Stimulated activated CD4-positive, alpha-beta T cell treated with anti-CD3 and anti-CD28 coated beads, Interleukin-15, amount 100 ng/mL, for 24 hours (primary cell): ENCODE data around the gene KBTBD2.
A peak's percentile ranks its signal among the peaks of the same experiment; 100 is the strongest.
"Not testable (repeated sequence)": the region's sequence is repeated elsewhere in the genome, so short reads cannot be mapped to it uniquely, and the experiment has no call there.

Experiments used
- DNase-seq: peaks from one replicate; pipeline ENCODE4 v3.0.0-alpha.2; 2020

Gene KBTBD2

DNA sequence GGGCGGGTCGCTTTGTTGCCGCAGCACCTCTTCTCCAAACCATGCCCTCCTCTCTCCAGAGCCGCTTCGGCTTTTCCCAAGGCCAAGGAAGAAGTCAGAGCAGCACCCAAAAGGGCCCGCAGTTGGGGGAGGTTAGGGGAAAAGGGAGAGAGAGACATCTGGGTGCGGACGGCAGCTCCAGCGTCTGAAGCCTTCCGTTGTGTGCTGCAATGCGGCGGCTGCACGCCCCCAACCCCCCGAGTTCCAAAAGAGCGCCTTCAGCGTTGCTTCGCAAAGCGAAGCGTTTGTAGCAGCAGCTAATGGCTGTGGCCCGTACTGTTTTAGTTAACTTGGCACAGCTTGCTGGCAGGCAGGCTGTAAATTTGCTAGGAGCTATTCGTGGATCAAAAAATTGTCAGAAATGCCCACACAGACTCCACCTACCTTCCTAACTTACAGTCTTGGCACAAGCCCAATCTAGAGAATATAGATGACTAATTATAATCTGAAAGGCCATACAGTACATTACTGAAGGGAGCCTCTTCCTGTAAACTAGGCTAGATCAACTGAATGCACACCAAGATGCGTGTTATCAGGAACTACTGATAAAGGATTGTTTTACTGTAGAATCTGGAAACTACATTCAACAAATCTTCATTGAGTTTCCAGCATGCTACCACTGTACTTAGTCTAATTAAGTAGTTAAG lies 1.1 kb upstream of the KBTBD2 start:
- peak; percentile 55 for DNase-seq

GRCh38 chr7:32891800-32892520 lies 400 bp upstream of the KBTBD2 start:
- DNase-seq, result peak; percentile 99

GRCh38 chr7:32890793-32891042 lies 842 bp downstream of the KBTBD2 start:
- DNase-seq, result no peak

- peak; percentile 31 for DNase-seq
Measured at GRCh38 chr7:32890010-32890792, 1.4 kb downstream of the KBTBD2 start.

- DNase-seq, result no peak
Measured at GRCh38 chr7:32888505-32888904, 3.1 kb downstream of the KBTBD2 start.

DNA sequence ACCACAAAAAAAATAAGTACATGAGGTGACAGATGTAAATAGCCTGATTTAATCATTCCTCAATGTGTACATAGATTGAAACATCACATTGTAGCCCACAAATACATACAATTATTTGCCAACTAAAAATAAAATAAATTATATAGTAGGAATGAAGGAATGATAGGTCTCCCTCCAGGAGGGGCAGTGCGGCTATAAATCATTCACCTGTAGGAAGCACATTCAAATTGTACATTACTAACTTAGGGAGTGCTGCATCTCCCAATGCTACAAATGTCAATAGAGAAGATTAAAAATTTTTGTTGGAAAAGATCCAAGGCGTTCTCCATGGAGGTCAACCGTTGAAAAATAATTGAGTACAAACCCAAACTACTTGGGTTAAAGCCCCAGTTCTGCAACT lies 4.2 kb downstream of the KBTBD2 start:
- no peak for DNase-seq

DNA sequence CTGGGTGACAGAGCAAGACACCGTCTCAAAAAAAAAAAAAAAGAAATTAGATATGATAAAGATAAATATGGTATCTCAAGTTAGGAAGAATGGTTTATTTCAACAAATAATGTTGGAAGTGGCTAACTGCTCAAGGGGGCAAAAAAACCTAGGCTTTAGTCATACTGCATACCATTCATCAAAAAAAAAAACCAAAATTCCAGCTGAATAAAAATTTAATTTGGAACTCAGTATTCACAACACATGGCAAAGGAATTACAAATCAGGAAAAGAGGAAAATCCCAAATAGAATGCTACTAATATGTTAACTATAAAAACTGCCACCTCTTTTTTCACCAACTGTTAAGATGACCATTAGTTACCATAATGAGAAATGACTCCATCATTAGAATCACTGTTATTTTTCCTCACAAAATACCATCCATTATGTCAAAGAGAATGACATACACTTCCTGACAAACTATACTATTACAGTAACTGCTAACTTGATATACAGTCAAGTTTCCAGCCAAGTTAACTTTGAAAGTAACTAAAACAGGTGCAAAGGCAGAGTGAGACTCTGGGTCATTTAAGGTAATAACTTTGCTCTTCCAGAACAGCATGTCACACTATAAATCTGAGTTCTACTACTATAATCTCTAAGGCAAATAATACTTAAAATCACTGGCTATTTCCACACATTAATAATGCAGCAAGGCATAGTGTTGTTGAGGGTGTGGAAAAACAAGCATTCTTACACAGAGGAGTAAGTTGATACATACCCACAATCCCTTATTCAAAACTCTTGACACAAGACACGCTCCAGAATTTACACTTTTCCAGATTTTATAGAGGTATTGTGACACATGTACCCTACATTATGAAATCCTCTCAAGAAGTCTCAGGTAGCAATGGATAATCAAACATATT lies 10.2 kb downstream of the KBTBD2 start:
- DNase-seq, result no peak

DNA sequence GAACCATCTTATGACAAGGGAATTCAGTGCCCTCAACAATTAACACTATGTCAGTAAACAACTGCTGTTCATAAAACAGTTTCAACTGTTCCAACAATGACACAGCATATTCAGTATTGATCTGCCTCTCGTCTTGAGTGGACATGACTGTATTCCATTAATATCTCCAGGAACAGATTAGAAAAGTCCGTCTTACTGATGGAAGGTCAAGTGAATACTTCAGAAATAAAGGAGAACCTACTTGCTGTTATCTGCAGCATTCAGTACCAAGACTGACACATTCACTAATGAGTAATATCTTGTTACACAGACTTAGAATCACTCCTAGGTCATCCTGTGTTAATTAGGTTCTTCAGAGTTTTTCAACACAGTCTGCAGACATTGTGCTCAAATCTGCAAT lies 12.1 kb downstream of the KBTBD2 start:
- DNase-seq, result no peak

- not testable (repeated sequence) for DNase-seq
Measured at GRCh38 chr7:32878023-32878422, 13.5 kb downstream of the KBTBD2 start.

GRCh38 chr7:32872421-32872820 lies 19.1 kb downstream of the KBTBD2 start:
- no peak for DNase-seq

DNA sequence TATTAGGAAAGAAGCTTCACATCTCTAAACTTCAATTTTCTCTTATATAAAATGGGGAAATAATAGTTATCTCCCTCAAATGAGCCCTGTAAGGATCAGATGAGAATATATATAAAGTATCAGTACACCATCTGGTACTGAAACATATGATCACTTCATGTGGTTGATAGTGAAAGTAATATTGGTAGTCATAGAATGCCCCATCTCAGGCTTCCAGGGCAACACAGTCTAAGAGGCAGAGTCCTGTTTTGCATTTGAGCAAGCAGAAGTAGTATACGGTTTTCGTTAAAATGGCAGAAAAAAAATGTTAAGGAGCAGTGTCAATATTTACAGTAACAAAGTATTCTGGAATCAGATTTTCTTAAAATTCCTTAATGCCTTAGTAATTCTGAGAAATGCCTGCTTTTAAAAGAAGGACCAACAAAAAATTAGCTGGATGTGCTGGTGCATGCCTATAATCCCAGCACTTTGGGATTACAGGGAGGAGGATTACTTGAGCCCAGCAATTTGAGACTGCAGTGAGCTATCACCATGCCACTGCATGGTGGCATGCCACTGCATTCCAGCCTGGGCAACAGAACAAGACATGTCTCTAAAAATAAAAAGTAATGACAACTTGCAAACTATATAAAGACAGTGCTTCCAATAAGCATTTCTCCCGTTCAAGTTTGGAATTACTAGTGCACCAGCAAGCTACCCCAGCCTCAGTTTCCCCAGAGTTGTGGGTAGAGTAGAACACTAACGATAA lies 19.8 kb downstream of the KBTBD2 start:
- DNase-seq, result no peak

DNA sequence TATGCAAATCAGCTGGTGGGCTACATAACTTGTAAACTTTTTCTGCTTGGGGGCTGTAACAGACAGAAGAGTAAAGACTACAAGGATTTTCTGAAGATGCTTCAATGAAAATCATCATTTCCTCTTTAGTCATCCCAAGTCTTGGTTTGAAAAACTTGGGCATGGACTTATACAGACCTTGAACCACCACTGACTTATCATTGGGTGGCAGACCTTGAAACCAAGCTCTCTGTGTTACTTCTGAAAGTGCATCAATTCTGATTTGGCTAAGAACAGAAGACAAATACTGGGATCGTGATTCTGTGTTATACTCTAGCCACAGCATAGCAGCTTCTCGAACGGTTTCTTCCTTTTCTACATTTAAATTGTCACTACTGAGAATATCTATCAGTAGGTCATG lies 21.3 kb downstream of the KBTBD2 start:
- DNase-seq, result no peak

- no peak for DNase-seq
Measured at GRCh38 chr7:32869716-32870115, 21.8 kb downstream of the KBTBD2 start.

DNA sequence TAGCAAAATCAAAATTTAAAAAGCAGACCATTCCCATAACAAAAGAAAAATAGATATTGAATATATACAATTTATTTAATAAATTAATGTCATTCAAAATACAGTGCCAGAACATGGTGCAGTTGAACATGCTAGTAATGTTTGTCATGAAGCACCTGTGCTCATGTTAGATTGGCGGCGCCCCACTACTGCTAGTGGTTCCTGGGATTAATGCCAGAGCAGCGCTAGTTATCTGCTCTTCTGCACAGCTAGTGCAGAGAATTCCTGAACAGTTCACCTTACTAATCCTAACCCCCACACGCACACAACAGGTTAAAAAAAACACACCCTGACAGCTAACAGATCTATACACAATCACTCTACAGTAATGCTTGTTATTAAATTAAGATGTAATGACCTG lies 23.4 kb downstream of the KBTBD2 start:
- no peak for DNase-seq

- no peak for DNase-seq
Measured at GRCh38 chr7:32865448-32866030, 26.0 kb downstream of the KBTBD2 start.

DNA sequence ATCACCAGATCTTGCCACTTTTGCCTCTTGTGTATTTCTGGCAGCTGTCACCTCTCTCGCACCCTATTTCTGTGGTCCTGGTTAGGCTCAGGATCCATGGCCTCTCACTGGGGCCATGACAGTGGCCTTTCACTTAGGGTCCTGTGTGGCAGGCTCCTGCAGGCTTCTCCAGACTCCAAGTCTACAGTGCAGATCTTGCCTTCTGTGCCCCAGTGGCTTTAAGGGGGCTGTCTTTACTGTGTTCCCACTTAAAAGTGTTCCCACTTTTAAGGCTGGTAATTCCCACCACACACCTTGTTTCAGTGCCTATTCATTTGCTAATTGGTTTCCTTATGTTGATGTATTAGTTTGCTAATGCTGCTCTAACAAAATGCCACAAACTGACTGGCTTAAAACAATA lies 27.7 kb downstream of the KBTBD2 start:
- not testable (repeated sequence) for DNase-seq

- no peak for DNase-seq
Measured at GRCh38 chr7:32860090-32860489, 31.5 kb downstream of the KBTBD2 start.

DNA sequence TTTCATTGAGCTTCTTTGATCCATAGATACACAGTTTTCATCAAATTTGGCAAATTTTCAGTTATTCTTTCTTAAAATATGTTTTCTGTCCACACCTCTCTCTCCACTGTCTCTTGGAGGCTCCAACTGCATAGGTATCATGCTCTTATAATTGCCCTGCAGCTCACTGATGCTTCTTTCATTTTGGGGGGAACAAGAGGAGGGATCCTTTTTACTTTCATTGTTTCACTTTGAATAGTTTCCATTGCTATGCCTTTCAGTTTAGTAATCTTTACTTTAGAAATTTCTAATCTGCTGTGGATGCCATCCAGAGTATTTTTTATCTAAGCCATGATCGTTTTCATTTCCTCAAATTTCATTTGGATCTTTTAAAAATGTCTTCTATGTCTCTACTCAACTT lies 32.9 kb downstream of the KBTBD2 start:
- DNase-seq, result no peak

DNA sequence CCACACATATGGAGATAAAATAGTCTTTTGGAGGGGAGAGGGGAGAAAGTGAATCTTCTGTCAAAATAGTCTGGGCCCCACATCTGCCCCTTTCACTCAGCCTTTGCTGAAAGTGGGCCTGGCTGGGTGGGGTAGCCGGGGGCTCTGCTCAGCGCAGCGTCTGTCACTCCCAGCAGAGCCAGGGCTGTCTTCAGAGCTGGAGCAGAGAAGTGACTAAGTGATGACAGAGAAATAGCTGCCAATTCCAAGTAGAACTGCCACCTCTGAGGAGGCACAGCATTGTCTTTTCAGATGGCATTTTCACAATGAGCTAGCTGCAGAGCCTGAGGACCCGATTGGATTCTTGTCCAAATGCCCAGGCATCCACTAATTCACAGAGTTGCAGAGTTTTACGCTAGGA lies 34.5 kb downstream of the KBTBD2 start:
- not testable (repeated sequence) for DNase-seq

- not testable (repeated sequence) for DNase-seq
Measured at GRCh38 chr7:32855837-32856775, 35.5 kb downstream of the KBTBD2 start.

GRCh38 chr7:32850654-32851053 lies 40.9 kb downstream of the KBTBD2 start:
- DNase-seq, result not testable (repeated sequence)
